K562 (cell line): ENCODE measurements around the gene ZFHX2. TPM values are rescaled to one million over a fixed set of nuclear protein-coding genes. Genes with fewer than 3 reads are reported as not detected.

ENCODE experiments used
- ATAC-seq: fragments of 200-7000 bp; cut with Tn5 transposase; 3 replicates; pipeline ENCODE4 v1.9.1; 2020; ENCODE audit warnings: moderate library complexity
- BruUV-seq: library from RNA; stranded (reverse); fragments of 400-500 nt; replicated peaks from 2 replicates; lab custom pipeline; 2021; lab: Mats Ljungman, UMichigan
- CTCF ChIA-PET: fragments of 300-600 bp; formaldehyde crosslinking; extraction: SDS; loops from one replicate; lab custom pipeline; 2021; ENCODE audit warnings: low intra/inter-chr PET ratio; lab: Yijun Ruan, JAX
- POLR2A ChIA-PET: fragments of 300-600, 350-650 bp; sonication (Branson Sonifier 250); formaldehyde crosslinking; extraction: SDS; loops from one replicate; lab custom pipeline; 2021; ENCODE audit warnings: antibody characterized with exemption, inconsistent platforms; lab: Yijun Ruan, JAX
- DNase-seq, 4 experiments: peaks; one replicate each; pipeline versions ENCODE4 v3.0.0 to v3.0.0-alpha.2; 2011 to 2018; ENCODE audit warnings: low spot score in 3 of 4, mixed read lengths in 3 of 4; ENCODE audit errors: extremely low read depth in 1 of 4
- FAIRE-seq: peaks from 2 replicates; lab custom pipeline; 2011; peaks lifted over from hg19 to GRCh38; lab: Jason Lieb, UNC
- H2AFZ ChIP-seq: 2 replicates; pipeline ENCODE4 v1.6.0; 2011; ENCODE audit warnings: low read depth, low read length, control low read depth, inconsistent platforms
- H3K27ac ChIP-seq: fragments of 200-600 bp; 3 replicates; pipeline ENCODE4 v1.8.0; 2011; ENCODE audit warnings: low read depth, mild to moderate bottlenecking, control low read depth, inconsistent platforms, low read length, moderate library complexity, mixed read lengths; ENCODE audit errors: extremely low read depth
- H3K27me3 ChIP-seq, 2 experiments: fragments of 300-600 bp in 1 of 2; 2 replicates in 1 of 2; 3 replicates in 1 of 2; pipeline versions ENCODE4 v1.6.0 to v1.8.0; 2011; ENCODE audit warnings: inconsistent platforms in 2 of 2, low read length in 2 of 2, mild to moderate bottlenecking in 1 of 2, mixed read lengths in 1 of 2, moderate library complexity in 1 of 2; ENCODE audit not compliant: control insufficient read depth in 2 of 2, insufficient read depth in 2 of 2
- H3K36me3 ChIP-seq: fragments of 300-600 bp; 3 replicates; pipeline ENCODE4 v1.8.0; 2011; ENCODE audit warnings: mild to moderate bottlenecking, low read length, inconsistent platforms; ENCODE audit not compliant: control insufficient read depth, insufficient read depth
- H3K4me1 ChIP-seq, 2 experiments: fragments of 200-600 bp in 1 of 2; replicated peaks in 1 of 2; 2 replicates in 1 of 2; 3 replicates in 1 of 2; pipeline versions ENCODE4 v1.5.1 to v1.8.0; 2011; ENCODE audit warnings: inconsistent platforms in 2 of 2, low read length in 2 of 2, mild to moderate bottlenecking in 1 of 2, mixed read lengths in 1 of 2, moderate library complexity in 1 of 2; ENCODE audit not compliant: control insufficient read depth in 2 of 2, insufficient read depth in 2 of 2
- H3K4me2 ChIP-seq: 2 replicates; pipeline ENCODE4 v1.6.1; 2011; ENCODE audit warnings: low read length, control low read depth, inconsistent platforms, mixed read lengths; ENCODE audit not compliant: insufficient read depth
- H3K4me3 ChIP-seq: fragments of 200-600 bp; sonication (generic), shearing (Covaris generic); 2 replicates; pipeline ENCODE4 v1.5.1; 2016; ENCODE audit warnings: control low read depth, inconsistent platforms
- H3K79me2 ChIP-seq: fragments of 200-600 bp; 3 replicates; pipeline ENCODE4 v1.8.0; 2011; ENCODE audit warnings: low read length, inconsistent platforms; ENCODE audit not compliant: control insufficient read depth, insufficient read depth
- H3K9ac ChIP-seq, 2 experiments: 2 replicates each; pipeline versions ENCODE4 v1.6.0 to v1.6.1; 2011; ENCODE audit warnings: low read depth in 2 of 2, low read length in 2 of 2, control low read depth in 1 of 2, inconsistent platforms in 1 of 2, mild to moderate bottlenecking in 1 of 2, mixed read lengths in 1 of 2; ENCODE audit not compliant: insufficient read depth in 1 of 2
- H3K9me1 ChIP-seq: one replicate; pipeline ENCODE4 v1.6.0; 2011; ENCODE audit warnings: inconsistent platforms, mild to moderate bottlenecking, low read length, moderate library complexity; ENCODE audit not compliant: control insufficient read depth, insufficient read depth
- H3K9me3 ChIP-seq: replicated peaks from 2 replicates; pipeline ENCODE4 v1.5.1; 2011; ENCODE audit warnings: low read depth, low read length, inconsistent platforms; ENCODE audit not compliant: control insufficient read depth, insufficient read depth
- H4K20me1 ChIP-seq: replicated peaks from 2 replicates; pipeline ENCODE4 v1.6.1; 2011; ENCODE audit warnings: low read length, inconsistent platforms, mixed read lengths; ENCODE audit not compliant: control insufficient read depth, insufficient read depth
- CREM ChIP-seq: IDR thresholded peaks from 2 replicates; pipeline ENCODE4 v1.6.1; 2014; ENCODE audit warnings: antibody characterized with exemption, low read depth
- CUX1 ChIP-seq: fragments of 200-800 bp; sonication (Bioruptor generic); IDR thresholded peaks from 2 replicates; pipeline ENCODE4 v1.6.1; 2016; ENCODE audit warnings: missing genetic modification characterization, missing compliant biosample characterization
- PHF20 ChIP-seq: fragments of 450-650 bp; IDR thresholded peaks from 2 replicates; pipeline ENCODE4 v1.6.1; 2018; ENCODE audit not compliant: partially characterized antibody
- STAG1 ChIP-seq: sonication (generic); formaldehyde crosslinking; IDR thresholded peaks from 2 replicates; pipeline ENCODE4 v1.5.0; 2020; ENCODE audit warnings: missing genetic modification reagents, borderline replicate concordance
- TARDBP ChIP-seq: fragments of 450-650 bp; IDR thresholded peaks from 2 replicates; pipeline ENCODE4 v1.6.1; 2016
- ZC3H4 ChIP-seq: sonication (generic); formaldehyde crosslinking; IDR thresholded peaks from 2 replicates; pipeline ENCODE4 v1.9.0; 2021; ENCODE audit warnings: missing genetic modification reagents, borderline replicate concordance
- whole genome bisulfite sequencing: fragments of 100-300 bp; shearing (Covaris generic); methylation state at CpG from one replicate; pipeline ENCODE4 v1.1.6; 2016; ENCODE audit warnings: low coverage, mixed read lengths; ENCODE audit not compliant: insufficient coverage; ENCODE audit errors: missing lambda C conversion rate; 5-methylcytosine and 5-hydroxymethylcytosine counted together
- in situ Hi-C: fragments of 300-500 bp; cut with MboI; formaldehyde crosslinking; loops from 4 replicates; pipeline ENCODE4 v1.15.0; 2018; ENCODE audit warnings: inconsistent platforms, mixed read lengths
- intact Hi-C: fragments of 100-400 bp; cut with micrococcal nuclease; formaldehyde crosslinking; loops from 2 replicates; pipeline ENCODE4 v1.14.2; 2022
- polyA plus RNA-seq, 8 experiments: library from polyadenylated mRNA; depleted of rRNA in 4 of 8; stranded (reverse) in 5 of 8; unstranded in 3 of 8; fragments of >200 nt; fragmentation: Nextera tagmentation in 2 of 8; fragmentation: Illumina TruSeq in 1 of 8; extraction: Ambion mirVana in 2 of 8; extraction: Trizol in 1 of 8; gene quantifications; 2 replicates each; pipeline versions ENCODE4 v1.2.1 to v1.2.3, GENCODE V29; 2011 to 2014; ENCODE audit warnings: inconsistent platforms in 1 of 8, missing spikeins in 1 of 8
- total RNA-seq, 7 experiments: library from RNA; depleted of rRNA in 6 of 7; stranded (reverse); fragments of >200 nt in 6 of 7; fragmentation: Illumina TruSeq in 2 of 7; extraction: Trizol in 2 of 7; gene quantifications; 2 replicates each; pipeline versions ENCODE4 v1.2.1 to v1.2.3, GENCODE V29; 2011 to 2021; ENCODE audit warnings: low replicate concordance in 1 of 7

The ZFHX2 gene
- total and polyA plus RNA-seq, 9 of the 15 experiments (the other 6 are each of a cell fraction or from before 2014, with no cell fraction given): 0.06 to 0.11 (median 0.11) TPM; not detected in 4

GRCh38 chr14:23517650-23518326 lies 33.8 kb downstream of the ZFHX2 start:
- in situ Hi-C loops: no loop called here
- ATAC-seq: no peak
- intact Hi-C loops: no loop called here
- no peak overlapping the region for H3K9ac ChIP-seq
- peaks cover 0 to 3% of the 10 kb centered on the region in 2 experiments; a peak in 1 of 5 replicates for H3K4me1 ChIP-seq
- no peaks in the 10 kb centered on the region for H3K9me1 ChIP-seq
- CTCF ChIA-PET: no interaction called here
- no peaks in the 10 kb centered on the region for H4K20me1 ChIP-seq
- POLR2A ChIA-PET: interaction anchor here (1.1 kb wide), 1 partner anchor 506 kb away, joined by 3 read pairs; no protein-coding TSS in a partner anchor
- WGBS: 6% methylated on average over 6 of the region's 6 CpGs
- no peak for DNase-seq
- H3K4me3 ChIP-seq: no peak overlapping the region
- H3K36me3 ChIP-seq: no peaks in the 10 kb centered on the region
- BruUV-seq: no TSS peak
- no peaks in the 10 kb centered on the region for H3K79me2 ChIP-seq
- H2AFZ ChIP-seq: no peak overlapping the region
- no peak for TF ChIP-seq CREM
- TF ChIP-seq, all 486 proteins: peak for 0
- Histone ChIP-seq H3K9me3 (no peaks in the 10 kb centered on the region), H3K4me2 (no peak overlapping the region), H3K27ac (no peak overlapping the region), H3K27me3 (peaks cover 2 to 27% of the 10 kb centered on the region in 2 experiments; a peak in 2 of 5 replicates)
- no peak for FAIRE-seq

GRCh38 chr14:23514644-23514957 lies 37.0 kb downstream of the ZFHX2 start:
- intact Hi-C loops: no loop called here
- H4K20me1 ChIP-seq: no peaks in the 10 kb centered on the region
- no peak for DNase-seq
- no peak overlapping the region for H3K4me2 ChIP-seq
- H3K9me1 ChIP-seq: no peaks in the 10 kb centered on the region
- no TSS peak for BruUV-seq
- no peaks in the 10 kb centered on the region for H3K9me3 ChIP-seq
- FAIRE-seq: no peak
- 2% methylated on average over 3 of the region's 3 CpGs for WGBS
- peaks cover 0 to 5% of the 10 kb centered on the region in 2 experiments; a peak in 1 of 5 replicates for H3K27me3 ChIP-seq
- no peak overlapping the region for H3K4me3 ChIP-seq
- no peak overlapping the region; a peak in 1 of 4 replicates for H3K9ac ChIP-seq
- TF ChIP-seq TARDBP (no peak), STAG1 (CRISPR knock-in tag) (no peak), PHF20 (no peak), ZC3H4 (no peak), CUX1 (CRISPR knock-in tag) (no peak)
- in situ Hi-C loops: no loop called here
- ChIA-PET CTCF (no interaction called here), POLR2A (interaction anchor here (0.7 kb wide), 1 partner anchor 18 kb away, joined by 3 read pairs; no protein-coding TSS in a partner anchor)
- no peaks in the 10 kb centered on the region for H3K36me3 ChIP-seq
- no peak overlapping the region for H2AFZ ChIP-seq
- no peaks in the 10 kb centered on the region for H3K79me2 ChIP-seq
- H3K27ac ChIP-seq: no peak overlapping the region
- ATAC-seq: no peak
- H3K4me1 ChIP-seq: no peaks in the 10 kb centered on the region; a peak in 1 of 5 replicates
